GM21526 (cell line): ENCODE measurements around the gene POLR3E.

Experiments used
- ATAC-seq: cut with Tn5 transposase; IDR thresholded peaks from one replicate; pipeline ENCODE4 v1.9.1; 2021; ENCODE audit warnings: moderate library complexity; ENCODE audit not compliant: unreplicated experiment, low FRiP score

Gene POLR3E, protein sequence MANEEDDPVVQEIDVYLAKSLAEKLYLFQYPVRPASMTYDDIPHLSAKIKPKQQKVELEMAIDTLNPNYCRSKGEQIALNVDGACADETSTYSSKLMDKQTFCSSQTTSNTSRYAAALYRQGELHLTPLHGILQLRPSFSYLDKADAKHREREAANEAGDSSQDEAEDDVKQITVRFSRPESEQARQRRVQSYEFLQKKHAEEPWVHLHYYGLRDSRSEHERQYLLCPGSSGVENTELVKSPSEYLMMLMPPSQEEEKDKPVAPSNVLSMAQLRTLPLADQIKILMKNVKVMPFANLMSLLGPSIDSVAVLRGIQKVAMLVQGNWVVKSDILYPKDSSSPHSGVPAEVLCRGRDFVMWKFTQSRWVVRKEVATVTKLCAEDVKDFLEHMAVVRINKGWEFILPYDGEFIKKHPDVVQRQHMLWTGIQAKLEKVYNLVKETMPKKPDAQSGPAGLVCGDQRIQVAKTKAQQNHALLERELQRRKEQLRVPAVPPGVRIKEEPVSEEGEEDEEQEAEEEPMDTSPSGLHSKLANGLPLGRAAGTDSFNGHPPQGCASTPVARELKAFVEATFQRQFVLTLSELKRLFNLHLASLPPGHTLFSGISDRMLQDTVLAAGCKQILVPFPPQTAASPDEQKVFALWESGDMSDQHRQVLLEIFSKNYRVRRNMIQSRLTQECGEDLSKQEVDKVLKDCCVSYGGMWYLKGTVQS

DNA sequence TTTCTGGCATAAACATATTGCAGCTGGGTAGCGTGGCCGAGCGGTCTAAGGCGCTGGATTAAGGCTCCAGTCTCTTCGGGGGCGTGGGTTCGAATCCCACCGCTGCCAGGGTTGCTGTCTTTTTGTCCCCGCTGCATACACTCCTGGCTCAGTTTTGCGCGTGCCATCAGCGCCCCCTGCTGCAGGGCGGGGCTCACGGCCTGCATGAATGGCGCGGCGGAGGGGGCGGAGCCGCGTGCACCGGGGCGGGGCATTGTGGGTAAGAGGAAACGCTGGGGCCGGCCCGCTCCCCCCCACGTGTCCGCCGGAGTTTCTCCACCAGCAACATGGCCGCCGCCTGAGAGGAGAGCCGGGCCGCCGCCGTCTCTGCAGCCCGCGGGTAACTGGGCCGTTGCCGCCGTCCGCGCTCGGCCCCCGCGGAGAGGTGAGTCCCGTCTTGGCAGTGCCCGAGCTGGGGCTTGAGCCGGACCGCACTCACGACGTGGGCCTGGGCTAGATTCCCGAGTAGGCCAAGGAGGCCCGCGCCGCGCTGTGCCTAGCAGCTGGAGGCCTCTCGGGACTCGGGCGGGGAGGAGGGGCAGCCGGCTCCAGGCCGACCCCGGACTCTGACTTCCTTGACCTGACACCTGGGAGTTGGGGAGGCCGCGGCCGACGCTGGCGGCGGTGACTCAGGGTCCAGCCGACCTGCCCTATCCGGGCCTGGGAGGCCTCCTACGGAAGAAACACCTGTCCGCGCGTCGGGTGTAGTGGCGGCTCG is at the start of gene POLR3E:
Gene POLR3E (plus strand): TSS at position 296 of the 757 bp plus-strand sequence. CDS start 5,560 bp downstream, outside the sequence.
- ATAC-seq, result peak; percentile 75

DNA sequence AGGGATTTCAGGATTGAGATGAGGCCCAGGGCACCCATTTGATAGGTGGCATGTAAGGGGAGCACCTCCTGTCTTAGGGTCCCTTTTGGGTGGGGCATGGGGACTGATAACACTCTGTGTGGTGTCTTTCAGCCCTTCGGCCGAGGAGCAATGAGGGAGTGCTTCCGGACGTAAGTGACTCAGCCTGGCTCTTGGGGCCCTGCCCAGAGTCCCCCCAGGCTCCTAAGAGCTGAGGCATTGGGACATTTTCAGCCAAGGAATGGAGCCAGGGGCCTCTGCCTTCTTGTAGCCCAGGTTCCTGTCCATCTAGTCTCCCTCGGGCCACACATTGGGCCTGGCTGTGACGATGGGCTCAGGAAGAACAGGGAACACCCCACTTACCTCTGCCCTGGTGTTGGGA is 46.7 kb upstream of the POLR3E start:
- no peak for ATAC-seq

DNA sequence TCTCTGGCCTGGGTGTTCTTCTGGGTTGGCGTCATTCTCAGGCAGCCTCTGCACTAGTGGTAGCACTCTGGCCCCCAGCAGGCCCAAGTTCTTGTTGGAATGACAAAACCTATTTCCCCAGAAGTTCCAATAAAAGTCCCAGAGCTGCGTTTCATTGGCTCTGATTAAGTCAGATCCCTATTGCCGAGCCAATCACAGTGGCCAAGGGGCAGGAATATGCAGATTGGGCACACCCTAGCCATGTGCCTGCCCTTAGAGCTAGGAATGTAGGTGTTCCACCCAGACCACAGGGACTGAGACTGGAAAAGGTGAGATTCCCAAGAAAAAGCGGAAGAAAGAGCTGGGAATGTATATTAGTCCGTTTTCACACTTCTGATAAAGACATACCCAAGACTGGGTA is 44.9 kb upstream of the POLR3E start:
- no peak for ATAC-seq

DNA sequence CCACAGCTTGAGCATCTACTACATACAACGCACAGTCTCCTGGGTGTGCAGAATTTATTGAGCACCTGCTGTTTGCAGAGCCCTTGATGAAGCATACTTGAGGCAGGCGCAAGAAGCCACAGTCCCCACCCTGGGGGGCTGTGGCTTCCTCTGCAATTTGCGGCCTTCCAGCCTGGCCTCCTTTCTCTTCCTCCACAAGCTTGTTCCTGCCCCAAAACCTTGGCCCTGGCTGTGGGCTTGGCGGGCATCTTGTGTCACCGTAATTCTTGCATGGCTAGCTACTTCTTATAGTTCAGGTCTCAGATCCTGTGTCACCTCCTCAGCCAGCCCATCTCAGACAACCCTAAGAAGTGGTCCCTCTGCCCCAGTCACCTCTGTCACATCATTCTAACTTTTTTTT is 43.9 kb upstream of the POLR3E start:
- ATAC-seq, result no peak

DNA sequence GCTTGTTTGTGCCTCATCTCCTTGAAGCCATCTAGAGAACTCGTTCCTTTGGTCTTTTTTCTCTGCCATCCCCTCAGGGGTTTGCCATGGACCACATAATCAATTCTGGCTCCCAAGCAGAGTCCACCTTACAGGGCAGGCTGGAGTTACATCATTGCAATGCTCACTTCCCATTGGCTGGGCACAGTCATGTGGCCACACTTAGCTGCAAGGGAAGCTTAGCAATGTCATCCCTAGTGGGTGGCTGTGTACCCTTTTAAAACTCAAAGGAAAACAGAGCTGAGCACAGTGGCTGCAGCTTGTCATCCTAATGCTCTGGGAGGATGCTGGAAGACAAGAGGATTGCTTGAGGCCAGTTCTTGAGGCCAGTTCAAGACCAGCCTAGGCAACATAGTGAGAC is 41.9 kb upstream of the POLR3E start:
- no peak for ATAC-seq

DNA sequence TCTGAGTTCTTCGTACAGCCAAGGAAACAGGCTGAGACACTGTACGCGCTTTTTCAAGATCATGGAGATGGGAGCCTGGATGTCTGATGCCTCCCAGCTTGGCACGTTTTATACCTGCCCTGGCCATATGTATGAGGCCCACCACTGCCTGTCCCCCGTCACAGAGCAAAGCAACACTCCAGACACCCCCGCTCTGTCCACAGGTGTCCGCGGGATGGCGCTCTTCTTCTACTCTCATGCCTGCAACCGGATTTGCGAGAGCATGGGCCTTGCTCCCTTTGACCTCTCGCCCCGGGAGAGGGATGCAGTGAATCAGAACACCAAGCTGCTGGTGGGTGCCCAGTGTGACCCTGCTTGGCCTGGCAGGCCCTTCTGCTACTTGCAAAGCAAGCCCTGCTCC is 39.8 kb upstream of the POLR3E start:
- no peak for ATAC-seq

DNA sequence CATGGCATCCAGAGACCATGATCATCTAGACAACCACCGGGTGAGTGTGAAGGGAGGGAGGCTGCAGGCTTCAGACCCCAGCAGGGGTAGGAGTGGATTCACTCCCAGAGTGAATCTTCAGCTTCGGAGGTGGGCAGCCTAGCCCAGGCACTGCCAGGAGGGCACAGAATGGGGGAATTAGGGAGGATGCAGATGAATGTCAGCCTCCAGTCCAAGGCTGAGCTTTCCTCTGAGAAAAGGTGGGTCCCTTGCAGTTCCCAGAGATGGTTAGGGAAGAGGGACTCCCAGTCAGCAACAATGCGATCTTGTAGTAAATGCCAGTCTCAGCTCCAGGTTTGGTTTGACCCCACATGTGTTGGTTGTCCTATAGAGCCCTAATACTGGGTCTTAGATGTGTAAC is 36.7 kb upstream of the POLR3E start:
- no peak for ATAC-seq

DNA sequence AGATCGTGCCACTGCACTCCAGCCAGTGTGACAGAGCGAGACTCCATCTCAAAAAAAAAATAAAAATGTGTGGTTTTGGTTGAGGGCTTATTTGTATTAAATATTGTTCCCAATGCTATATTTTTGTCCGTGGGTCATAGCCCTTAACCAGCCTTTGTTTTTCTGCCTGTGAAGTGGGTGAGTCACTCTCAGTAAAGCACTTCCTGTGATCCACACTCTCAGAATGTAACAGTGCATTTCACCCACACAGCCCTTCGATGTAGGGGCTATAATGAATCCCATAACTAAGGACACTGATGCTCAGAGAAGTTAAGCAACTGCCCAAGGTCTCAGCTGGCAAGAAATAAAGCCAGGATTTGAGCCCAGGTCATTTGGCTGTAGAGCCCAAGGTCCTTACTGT is 34.7 kb upstream of the POLR3E start:
- ATAC-seq, result no peak

DNA sequence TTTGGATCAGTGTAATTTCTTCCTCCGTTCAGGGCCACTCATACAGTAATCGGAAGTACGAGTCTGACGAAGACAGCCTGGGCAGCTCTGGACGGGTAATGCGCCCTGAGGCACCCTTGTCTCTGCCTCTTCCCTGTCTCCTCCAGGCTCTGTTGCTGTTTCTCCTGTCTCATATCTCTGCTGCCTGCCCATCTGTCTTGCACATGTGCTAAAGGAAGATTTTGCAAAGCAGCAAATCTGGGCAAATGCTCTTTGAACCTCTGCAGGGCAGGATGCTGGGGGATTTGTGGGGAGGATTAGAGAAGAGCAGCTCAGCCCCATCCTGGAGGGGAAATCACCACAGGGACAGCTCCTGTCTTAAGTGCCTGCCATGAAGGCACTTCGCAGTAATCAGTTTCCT is 32.4 kb upstream of the POLR3E start:
- no peak for ATAC-seq

DNA sequence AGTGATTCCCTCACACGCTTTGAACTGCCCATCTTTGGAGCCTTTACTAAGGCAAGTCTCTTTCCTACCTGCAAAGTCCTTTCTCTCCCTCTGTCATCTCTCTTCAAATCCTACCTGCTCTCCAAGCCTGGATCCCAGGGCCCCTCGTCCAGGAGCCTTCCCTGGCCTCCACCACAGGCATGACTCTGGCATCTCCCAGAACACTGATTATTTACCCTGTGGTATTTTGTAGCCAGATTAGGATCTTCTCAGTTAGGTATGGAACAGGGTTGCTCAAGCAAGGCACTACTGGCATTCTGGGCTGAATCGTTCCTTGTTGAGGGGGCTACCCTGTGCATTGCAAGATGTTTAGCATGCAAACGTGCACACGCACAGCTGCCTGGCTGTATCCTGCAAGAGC is 31.9 kb upstream of the POLR3E start:
- no peak for ATAC-seq

DNA sequence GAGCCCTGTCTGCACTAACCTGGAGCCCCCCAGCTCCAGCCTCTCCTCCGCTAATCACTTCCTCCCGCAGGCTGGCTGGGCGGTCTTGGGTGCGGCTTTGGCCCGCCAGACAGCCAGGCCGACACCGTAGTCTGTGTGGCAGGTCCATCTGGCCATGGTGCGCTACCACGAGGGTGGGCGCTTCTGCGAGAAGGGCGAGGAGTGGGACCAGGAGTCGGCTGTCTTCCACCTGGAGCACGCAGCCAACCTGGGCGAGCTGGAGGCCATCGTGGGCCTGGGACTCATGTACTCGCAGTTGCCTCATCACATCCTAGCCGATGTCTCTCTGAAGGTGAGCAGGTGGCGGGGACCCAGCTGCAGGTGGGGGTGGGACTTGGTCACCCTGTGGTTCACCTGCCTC is 30.7 kb upstream of the POLR3E start:
- ATAC-seq, result no peak

DNA sequence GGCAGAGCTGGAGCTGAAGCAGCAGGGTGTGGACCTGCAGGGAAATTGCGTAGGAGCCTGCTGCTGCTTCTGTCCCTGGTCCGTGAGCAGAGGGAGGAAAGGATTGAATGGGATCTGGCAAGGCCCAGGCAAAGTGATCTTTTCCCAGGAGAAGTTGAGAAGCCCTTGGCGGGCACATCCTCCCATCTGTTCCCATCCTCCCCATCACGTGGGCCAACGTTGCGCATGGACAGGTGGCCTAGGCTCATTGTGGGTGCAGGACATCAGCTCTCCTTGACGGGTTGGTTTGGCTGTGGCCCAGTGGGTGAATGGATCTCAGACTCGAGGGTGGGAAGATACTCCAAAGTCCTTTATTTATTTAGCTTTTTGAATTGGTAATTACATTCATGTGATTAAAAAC is 29.4 kb upstream of the POLR3E start:
- no peak for ATAC-seq

DNA sequence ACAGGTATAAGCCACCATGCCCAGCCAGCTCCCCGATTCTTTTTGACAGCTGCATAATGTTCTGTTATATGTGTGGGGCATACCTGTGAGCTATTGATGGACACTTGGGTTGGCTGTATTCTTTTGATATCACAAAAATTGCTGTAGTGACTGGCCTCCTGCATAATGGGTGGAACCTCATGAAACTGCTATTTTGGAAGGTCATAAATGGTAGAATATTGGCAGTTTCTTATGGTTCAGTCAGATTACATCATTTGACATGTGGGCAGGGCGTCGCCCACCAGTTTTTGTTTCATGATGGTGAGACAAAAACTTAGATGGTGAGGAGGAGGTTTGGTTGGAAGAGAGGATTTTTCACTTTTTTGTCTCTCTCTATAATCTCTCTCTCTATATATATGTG is 26.7 kb upstream of the POLR3E start:
- no peak for ATAC-seq

DNA sequence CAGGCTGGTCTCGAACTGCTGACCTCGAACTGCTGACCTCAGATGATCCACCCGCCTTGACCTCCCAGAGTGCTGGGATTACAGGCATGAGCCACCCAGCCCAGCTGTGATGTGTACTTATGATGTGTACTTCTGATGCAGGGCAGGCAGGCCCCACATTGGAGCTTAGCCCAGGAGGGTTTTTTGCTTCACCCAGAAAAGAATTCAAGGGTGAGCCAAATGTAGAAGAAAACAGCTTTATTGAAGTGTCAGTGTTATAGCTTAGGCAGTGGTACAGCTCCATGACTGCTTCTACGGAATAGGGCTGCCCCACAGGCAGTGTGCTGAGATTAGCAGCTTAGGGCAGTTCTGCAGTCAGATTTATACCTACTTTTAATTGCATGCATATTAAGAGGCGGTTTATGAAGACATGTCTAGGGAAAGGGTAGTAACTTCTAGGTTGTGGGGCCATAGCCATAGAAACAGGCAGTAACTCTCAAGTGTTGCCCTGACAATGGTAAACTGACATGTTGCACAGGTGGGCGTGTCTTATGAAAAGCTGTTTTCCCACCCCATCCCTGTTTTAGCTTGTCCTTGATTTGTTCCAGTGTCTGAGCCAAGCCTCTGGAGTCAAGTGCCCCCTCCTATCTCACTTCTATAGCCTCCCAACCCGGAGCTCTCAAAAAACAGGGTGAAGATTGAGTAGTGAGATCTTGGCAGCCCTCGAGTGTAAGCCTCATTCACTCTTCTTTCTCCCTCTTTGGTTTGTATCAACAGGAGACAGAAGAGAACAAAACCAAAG is 24.1 kb upstream of the POLR3E start:
- no peak for ATAC-seq

DNA sequence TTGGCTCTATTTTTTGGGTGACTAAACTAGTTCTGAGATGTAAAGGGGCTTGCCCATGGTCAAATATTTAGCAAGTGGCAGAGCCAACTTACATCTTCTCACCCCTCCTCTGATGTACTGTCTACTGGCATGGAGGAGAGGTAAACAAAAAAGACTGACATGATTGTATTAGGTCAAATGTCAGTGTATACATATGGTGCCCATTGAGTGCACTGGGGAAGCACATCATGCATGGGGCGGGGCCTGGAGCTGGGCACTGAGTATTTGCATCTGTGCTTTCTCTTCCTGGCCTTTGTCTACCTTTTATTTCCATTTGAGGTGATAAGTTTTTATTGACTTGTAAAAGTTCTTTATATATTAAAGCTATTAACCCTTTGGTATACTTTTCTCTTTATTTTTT is 22.3 kb upstream of the POLR3E start:
- ATAC-seq, result no peak

DNA sequence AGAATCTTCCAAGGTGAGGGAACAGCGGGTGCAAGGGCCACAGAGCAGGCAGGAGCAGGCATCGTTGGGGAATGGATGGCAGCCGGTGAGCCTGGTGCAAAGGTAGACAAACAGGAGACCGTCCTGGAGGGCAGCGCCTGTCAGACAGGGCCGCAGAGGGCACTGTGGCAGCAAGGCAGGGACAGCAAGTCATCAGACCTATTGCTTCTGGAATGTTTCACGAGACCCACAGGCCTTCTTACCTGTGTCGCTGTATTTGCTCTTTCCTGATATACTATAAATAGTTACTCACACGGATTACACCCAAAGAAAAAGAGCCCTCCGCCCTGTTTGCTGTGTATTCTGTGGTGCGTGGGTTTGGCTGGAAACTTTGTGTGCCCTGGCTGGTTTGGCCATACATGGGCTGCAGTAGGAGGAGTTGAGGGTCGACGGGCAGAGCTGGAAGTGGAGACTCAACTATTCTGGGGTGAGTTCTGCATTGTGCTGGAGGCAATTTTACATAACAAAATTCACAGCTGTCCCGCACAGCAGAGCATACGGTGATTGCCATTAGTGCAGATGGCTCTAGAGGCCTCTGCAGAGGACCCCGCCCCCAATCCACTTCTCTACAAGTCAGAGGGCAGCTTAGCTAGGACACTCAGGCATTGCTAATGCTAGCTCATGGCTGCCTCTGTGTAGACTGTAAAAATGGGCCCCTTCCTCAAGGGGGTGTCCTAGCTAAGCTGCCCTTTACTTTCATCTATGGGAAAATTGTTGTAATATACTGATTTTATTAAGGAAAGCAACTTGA is 18.6 kb upstream of the POLR3E start:
- no peak for ATAC-seq

DNA sequence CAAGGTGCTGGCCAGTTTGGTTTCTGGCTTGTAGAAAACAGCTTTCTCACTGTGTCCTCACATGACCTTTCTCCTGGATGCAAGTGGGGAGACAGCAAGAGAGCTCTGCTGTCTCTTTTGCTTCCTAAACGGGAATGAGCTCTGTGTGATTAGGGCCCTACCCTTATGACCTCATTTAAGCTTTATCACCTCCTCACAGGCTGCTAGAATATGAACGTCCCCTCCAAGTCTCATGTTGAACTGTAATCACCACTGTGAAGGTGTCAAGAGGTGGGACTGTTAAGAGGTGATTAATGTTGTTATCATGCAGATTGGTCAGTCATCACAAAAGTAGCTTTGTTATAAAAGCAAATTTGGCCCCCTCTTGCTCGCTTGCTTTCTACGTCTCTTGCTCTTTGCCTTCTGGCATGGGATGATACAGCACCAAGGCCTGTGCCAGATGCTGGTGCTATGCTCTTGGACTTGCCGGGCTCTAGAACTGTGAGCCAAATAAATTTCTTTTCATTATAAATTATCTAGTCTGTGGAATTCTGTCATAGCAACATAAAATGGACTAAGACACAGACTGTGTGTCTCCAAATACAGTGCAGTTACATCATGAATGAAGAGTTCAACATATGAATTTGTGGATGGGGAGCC is 14.8 kb upstream of the POLR3E start:
- ATAC-seq, result no peak

DNA sequence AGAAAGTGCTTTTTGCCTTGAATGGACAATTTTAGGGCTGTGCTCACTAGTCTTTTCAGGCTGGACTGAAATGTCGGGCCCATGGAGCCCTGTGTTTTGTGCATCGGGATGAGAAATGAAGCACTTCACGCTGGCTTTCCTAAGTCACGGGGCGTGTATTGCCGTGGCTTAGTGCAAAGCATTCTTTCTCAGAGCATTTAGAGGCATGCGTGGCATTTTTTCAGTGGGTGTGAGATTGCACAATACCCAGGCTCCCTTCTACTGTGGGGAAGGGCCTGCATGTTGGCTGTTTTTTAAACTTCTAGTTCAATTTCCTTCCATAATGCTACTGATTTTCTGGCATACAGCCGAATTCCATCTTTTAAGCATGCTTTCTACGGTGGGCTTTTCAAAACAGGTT is 12.6 kb upstream of the POLR3E start:
- ATAC-seq, result no peak

DNA sequence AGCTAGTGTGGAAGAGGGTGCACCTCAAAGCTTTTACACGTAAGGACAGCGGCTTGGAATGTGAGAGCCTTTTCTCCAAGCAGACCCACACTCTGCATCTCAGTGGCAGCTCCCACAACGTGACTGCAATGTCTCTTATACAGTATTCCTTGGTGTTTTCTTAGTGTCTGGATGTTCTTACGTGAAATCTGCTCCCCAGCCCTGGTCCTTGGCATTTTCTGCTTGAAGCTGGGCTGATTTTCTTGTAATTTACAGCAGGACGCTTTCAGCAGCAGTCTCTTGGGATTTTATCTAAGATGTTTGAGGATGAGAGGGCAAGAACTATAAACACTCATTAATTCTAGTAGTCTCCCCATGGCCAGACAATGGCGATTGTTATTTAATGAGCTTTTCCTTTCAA is 12.1 kb upstream of the POLR3E start:
- no peak for ATAC-seq
